Stimulated activated CD4-positive, alpha-beta T cell treated with anti-CD3 and anti-CD28 coated beads, Interleukin-15, amount 100 ng/mL, for 48 hours (primary cell): ENCODE measurements around the gene DEK.
"Not testable (repeated sequence)": the region's sequence is repeated elsewhere in the genome, so short reads cannot be mapped to it uniquely, and the experiment has no call there.

ENCODE experiments used
- DNase-seq, 2 donors: peaks; one replicate each; pipeline ENCODE4 v3.0.0-alpha.2; 2020; ENCODE audit warnings: low read depth in 2 of 2

Gene DEK

DNA sequence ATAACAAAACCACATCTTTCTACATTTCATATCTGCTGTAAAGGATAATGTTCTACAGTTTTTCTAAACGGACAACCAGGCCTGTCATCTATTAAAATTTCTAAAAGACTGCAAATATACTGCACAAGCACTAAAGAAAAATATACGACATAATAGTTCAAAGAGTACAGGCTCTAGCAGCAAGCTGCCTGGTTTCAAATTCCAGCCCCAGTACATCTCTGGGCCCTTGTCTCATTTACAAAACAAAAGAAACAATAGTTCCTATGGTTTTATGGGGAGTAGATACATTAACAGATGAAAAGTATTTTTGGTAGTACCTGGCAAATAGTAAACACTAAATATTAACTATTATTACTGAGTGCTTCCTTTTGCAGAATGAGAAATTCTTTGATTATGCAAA, 24.1 kb downstream of the DEK start:
- DNase-seq: no peak

DNA sequence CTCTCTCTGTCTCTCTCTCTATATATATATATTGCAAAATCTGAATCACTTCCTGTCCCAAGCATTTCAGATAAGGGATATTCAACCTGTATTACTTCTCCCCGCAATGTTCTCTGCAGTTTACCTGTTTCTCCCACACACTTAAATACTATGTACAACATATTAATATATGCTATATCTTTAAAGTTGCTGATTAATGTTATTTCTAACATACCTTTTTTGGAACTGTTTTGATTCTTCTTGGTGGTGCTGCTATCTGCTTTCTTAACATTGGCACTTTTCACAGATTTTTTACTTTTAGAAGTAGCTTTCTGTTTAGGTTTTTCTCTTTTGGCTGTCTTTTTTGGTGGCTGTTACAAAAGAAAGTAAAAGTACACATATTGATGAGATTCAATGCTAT, 27.2 kb downstream of the DEK start:
- no peak for DNase-seq

DNA sequence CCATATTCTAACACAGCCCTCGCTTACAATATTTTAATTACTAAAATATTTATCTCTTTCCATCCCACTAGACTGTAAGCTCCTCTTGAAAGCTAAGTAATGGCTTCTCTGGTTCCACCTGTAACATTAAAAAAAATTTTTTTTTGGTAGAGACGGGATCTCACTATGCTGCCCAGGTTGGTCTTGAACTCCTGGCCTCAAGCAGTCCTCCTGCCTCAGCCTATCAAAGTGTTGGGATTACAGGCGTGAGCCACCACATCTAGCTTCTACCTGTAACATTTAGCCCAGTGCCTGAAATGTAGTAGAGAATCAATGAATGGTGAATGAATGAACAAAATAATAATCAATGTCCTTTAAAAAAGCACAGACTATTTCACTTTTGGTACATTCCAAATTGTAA, 28.8 kb downstream of the DEK start:
- DNase-seq: no peak

DNA sequence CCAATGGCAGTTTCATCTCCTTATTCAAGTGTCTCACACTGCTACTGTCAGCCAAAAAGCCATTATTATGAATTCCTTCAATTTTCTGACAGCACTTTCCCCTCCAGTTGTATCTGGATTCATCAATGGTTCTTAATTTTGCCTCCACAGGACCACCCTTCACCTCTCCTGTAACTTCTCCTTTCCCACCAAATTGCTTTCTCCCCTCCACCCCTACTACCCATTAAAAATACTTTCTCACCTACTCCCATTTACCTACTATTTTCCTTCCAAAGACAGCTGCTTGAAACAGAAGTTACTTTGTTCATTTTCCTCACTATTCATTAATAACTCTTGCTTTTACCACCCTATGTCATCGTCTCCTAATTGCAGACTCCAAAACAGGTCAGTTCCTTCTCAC, 29.8 kb downstream of the DEK start:
- no peak for DNase-seq

DNA sequence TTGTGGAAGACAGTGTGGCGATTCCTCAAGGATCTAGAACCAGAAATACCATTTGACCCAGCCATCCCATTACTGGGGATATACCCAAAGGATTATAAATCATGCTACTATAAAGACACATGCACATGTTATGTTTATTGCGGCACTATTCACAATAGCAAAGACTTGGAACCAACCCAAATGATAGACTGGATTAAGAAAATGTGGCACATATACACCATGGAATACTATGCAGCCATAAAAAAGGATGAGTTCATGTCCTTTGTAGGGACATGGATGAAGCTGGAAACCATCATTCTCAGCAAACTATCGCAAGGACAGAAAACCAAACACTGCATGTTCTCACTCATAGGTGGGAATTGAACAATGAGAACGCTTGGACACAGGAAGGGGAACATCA, 30.6 kb downstream of the DEK start:
- DNase-seq: not testable (repeated sequence)

DNA sequence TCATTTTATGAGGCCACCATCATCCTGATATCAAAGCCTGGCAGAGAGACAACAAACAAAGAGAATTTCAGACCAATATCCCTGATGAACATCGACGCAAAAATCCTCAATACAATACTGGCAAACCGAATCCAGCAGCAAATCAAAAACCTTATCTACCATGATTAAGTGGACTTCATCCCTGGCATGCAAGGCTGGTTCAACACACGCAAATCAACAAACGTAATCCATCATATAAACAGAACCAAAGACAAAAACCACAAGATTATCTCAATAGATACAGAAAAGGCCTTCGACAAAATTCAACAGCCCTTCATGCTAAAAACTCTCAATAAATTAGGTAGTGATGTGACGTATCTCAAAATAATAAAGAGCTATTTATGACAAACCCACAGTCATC, 32.5 kb downstream of the DEK start:
- not testable (repeated sequence) for DNase-seq

DNA sequence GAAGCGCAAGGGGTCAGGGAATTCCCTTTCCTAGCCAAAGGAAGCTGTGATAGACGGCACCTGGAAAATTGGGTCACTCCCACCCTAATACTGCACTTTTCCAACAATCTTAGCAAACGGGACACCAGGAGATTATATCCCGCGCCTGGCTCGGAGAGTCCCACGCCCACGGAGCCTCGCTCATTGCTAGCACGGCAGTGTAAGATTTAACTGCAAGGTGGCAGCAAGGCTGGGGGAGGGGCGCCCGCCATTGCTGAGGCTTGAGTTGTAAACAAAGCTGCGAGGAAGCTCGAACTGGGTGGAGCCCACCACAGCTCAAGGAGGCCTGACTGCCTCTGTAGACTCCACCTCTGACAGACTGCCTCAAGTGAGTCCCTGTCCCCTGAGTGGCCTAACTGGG, 35.7 kb downstream of the DEK start:
- DNase-seq: not testable (repeated sequence)

DNA sequence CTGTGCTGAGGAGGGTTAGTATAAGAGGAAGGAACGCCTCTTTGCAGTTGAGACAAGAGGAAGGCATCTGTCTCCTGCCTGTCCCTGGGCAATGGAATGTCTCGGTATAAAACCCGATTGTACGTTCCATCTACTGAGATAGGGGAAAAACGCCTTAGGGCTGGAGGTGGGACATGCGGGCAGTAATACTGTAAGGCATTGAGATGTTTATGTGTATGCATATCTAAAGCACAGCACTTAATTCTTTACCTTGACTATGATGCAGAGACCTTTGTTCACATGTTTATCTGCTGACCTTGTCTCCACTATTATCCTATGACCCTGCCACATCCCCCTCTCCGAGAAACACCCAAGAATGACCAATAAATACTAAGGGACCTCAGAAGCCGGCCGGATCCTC, 37.2 kb downstream of the DEK start:
- not testable (repeated sequence) for DNase-seq

DNA sequence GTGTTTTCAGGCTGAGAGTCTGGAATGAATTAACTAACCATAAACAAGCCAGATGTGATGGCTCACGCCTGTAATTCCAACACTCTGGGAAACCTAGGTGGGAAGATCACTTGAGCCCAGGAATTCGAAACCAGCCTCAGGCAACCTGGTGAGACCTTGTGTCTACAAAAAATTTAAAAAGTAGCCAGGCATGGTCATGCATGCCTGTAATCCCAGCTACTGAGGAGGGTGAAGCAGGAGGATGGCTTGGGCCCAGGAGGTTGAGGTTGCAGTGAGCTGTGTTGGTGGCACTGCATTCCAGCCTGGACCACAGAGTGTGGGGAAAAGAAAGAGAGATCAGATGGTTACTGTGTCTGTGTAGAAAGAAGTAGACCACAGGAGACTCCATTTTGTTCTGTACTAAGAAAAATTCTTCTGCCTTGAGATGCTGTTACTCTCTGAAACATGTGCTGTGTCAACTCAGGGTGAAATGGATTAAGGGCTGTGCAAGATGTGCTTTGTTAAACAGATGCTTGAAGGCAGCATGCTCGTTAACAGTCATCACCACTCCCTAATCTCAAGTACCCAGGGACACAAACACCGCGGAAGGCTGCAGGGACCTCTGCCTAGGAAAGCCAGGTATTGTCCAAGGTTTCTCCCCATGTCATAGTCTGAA, 37.8 kb downstream of the DEK start:
- DNase-seq: not testable (repeated sequence)

DNA sequence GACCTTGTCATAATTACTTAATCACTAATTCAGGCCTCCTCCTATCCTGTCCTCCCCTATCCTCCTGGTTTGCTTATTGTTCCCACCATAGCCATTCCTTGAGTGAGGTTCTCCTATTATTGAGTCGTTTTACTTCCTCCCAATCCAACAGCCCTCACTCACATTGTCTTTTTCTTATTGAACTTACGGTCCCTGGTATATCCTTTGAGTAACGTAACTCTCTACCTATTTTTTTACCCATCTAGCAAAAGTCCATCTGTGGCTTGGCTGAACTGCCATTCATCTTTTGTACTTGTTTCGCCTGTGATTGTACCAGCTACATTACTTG, 43.1 kb downstream of the DEK start:
- no peak for DNase-seq

DNA sequence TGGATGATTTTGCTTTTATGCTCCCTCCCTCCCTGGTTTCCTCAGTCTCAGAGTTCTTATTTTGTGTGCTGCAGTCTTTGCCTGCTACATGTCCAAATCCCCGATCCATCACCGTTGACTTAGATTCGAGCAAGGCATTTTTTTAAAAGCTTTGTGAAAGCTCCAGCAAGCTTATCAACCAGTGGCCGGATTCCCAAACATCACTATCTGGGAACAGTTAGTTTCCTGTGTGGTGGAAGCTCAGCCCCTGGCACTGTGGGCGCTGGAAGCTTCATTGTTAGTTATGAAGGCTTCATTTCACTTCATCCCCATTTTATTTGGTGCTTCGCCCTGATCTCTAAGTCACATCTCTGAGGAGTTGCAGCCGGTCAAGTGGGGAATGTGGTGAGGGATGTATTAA, 44.7 kb downstream of the DEK start:
- DNase-seq: no peak

DNA sequence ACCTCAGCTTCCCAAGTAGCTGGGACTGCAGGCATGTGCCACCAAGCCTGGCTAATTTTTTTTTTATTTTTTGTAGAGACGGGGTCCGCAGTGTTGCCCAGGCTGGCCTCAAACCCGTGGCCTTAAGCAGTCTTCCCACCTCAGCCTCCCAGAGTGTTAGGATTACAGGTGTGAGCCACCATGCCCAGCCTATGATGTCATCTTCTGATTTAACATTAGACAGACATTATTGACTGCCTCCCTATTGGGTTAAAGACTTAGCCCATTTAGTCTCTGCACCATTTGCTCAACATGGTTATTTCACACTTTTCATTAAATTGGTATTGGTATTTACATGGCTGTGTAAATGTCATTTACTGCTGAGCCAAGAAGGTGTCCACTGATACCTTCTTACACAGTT, 46.1 kb downstream of the DEK start:
- DNase-seq: no peak

DNA sequence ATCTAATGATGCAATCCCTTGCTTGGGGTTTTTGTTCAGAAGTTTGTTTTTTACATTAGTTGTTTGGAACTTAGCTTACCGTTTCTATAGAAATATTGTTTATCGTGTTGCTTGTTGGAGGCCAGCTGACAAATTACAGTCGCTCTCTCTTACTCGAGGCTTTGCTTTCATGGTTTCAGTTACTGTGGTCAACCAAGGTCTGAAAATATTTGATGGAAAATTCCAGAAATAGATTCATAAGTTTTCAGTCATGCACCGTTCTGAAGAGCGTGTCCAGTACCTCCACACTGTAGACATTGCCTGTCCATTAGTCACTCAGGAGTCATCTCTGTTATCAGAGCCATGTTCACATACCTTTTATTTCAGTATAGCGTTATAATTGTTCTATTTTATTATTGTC, 47.9 kb downstream of the DEK start:
- no peak for DNase-seq

DNA sequence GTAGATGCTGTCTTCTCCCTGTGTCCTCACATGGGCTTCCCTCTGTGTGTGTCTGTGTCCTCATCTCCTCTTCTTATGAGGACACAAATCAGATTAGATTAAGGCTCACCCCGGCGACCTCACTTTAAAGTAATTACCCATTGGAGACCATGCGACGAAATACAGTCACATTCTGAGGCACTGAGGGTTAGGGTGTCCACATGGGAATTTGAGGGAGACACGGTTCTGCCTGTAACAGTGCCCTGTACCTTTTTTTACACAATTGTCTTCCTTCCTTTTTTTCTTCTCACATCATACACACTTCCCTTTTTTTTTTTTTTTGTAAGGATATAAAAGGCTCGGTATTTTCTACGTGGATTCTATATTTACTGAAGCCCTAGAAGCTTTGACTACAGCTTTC, 48.9 kb downstream of the DEK start:
- no peak for DNase-seq

DNA sequence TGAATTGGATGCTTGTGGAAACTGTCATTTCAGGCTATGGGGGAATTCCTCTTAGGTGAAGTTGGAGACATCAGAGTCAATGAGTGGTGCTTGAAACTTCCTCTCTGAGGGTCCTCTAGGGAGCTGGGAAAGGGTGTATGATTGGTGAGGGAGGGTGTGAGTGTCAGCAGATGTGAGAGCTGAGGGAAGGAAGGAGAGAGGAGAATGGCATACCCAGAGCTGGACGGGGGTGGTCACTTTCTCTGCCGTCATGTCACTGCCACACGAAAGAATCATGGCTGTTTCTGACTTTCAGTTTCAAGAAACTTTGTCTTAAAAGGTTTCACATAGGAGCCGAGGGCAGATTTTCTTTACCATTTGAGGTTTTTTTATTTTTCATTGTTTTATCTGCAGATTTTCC, 50.3 kb downstream of the DEK start:
- DNase-seq: no peak

DNA sequence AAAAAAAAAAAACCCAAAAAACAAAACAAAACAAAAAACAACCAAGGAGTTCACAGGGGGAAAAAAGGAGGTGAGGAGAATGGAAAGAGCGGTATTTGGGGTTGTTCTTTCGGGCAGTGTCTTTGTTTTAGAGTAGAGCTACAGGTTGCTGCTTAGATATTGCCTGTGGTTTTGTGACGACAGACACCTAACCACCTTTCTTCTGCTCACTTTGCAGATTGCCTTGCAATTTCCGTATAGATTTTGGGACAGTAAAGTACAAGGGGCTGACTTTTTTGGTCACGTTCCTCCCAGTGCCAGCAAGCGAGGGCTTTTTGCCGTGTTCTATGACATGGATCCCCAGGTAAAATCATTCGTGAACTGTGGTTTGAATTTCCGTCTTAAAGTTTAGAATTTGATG, 50.9 kb downstream of the DEK start:
- no peak for DNase-seq

DNA sequence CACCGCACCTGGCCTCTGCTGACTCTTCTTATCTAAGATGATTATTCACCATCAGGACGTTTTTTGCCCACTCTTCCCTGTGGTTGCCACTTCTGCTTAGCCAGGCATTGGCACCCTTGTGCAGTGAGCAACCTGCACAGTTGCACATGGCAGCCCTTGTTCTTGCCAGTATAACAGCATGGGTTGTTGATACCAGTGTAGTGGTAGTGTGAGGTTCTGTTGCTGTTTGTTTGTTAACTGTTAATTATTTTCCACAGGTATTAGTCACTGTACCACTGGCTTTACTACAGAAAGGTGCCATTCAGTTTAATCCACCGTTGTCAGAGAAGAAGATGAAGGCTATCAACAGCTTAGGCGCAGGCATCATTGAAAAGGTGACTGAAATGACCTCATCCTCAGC, 52.1 kb downstream of the DEK start:
- no peak for DNase-seq

DNA sequence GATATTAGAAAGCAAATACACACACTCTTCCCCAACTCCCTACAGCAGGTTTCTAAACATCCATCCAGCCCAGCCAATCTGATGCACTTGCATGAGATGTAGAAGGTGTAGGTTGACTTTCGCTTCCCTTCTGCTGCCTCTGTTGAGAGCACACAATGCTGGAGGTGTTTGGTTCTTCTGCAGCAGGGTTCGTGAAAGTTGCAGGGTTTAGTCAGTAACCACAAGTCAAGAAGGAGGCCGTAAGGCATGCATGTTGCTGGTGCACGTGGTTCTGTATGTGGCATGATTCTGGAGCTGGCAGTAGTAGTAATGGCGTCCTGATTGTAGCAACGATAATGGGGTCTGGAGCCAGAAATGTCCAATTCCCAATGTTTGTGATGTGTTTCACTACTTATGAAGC, 53.0 kb downstream of the DEK start:
- peak; percentile 11 to 22 for DNase-seq

DNA sequence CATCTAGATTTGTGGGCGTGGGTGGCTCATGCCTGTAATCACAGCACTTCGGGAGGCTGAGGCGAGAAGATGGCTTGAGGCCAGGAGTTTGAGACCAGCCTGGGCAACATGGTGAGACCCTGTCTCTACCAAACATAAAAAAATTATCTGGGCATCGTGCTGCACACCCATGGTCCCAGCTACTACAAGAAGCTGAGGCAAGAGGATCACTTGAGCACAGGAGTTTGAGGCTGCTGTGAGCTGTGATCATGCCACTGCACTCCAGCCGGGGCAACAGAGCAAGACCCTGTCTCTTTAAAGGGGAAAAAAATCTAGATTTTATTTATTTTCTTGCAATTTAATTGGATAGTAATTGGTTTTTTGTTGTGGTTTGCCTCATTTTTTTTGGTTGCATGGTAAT, 53.6 kb downstream of the DEK start:
- no peak for DNase-seq

DNA sequence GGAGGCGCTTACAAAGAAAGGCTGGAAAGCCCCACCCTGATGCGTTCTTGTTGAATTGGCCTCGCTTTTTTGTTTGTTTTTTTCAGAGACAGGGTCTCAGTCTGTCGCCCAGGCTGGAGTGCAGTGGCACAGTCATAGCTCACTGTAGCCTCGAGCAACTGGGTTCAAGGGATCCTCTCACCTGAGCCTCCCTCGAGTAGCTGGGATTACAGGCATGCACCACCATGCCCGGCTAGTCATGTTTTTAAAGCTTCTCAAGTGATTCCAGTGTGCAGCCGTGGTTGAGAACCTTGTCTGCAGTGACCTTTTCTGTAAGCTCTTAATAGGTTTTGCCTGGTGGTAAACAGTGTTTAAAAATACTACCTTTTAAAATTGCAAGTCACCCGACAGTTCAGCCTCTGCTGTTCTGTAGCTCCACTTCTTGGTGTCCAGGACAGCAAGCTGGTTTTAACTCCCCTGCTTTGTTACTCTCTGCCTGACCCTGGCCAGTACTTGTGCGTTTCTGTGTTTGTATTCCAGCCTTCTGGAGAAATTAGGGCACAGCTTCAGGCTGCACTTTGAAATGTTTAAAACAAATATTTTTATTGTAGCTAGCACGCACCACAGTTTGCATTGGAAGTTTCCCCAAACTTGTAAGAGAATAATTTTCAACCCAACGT, 54.7 kb downstream of the DEK start:
- no peak for DNase-seq

DNA sequence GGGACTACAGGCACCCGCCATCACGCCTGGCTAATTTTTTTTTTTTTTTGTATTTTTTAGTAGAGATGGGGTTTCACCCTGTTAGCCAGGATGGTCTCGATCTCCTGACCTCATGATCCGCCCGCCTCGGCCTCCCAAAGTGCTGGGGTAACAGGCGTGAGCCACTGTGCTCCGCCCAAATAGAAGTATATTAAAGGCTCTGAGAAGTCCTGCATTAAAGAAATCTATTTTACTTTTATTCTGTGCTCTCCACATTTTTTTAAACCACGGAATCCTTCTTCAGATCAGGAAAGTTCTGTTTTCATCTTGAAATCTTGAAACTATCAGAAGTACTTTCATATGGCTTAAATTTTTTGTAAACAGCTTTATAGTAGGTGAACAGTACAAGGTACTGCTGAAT, 55.6 kb downstream of the DEK start:
- not testable (repeated sequence) for DNase-seq

DNA sequence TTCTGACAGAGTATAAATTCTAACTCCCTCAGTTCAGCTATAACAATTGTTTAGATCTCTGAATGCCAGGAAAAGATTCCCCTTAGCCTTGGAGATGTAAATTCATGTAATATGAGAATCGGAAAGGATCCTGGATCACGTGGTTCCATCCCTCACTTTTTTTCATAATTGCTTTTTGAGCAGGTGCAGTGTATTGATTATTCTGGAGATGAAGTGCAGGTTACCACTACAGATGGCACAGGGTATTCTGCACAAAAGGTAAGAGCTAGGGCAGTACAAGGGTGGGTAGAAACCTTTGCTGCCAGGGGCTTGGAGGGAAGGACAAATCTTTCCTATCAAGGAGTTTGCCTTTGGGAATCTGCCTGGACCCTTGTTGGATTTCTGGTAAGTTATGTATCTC, 56.4 kb downstream of the DEK start:
- no peak for DNase-seq

DNA sequence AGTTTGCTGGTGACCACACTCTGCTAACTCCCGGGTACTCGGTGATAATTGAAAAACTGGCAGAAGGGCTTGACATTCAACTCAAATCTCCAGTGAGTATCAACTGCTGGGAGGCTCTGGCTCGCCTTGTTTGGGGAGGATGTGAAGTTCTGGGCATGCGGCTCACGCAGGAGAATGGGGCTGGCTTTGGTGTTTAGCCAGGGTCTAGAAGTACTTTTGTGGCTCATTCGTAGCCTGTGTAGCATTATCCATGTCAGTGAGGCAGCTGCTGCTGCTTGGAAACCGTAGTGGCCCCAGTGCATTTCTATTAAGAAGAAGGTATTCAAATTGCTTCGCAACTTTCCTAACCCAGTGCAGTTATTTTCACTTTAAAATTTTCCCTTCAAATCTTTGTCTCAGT, 56.9 kb downstream of the DEK start:
- no peak for DNase-seq

DNA sequence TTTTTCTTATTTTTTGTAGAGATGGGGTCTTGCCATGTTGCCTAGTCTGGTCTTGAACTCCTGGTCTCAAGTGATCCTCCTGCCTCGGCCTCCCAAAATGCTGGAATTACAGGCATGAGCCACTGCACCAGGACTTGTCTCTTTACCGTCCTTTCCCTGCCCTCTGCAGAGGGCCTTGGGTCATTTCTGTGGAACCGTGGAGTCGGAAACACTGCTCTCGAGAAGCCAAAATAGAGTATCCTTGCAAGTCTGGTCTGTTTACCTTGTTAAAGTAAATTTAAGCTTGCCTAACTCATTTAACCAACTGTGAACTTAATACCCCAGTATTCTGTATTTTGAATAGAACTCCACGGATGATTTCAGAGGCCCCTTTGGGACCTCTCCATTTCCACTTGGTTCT, 57.7 kb downstream of the DEK start:
- DNase-seq: no peak
